HepG2 (cell line): ENCODE data around the gene TEAD3. TPM values are rescaled to one million over a fixed set of nuclear protein-coding genes. Genes with fewer than 3 reads are reported as not detected.

ENCODE experiments used
- AGO2 ChIP-seq: fragments of 200-400 bp; formaldehyde crosslinking; optimal IDR thresholded peaks from 2 replicates; pipeline ENCODE3; 2017; ENCODE audit warnings: mild to moderate bottlenecking, low read depth, low read length, moderate library complexity
- ATF6 ChIP-seq: sonication (generic); formaldehyde crosslinking; conservative IDR thresholded peaks from 2 replicates; pipeline ENCODE4 v1.4.0; 2020; ENCODE audit warnings: missing genetic modification reagents
- BCL6 ChIP-seq: IDR thresholded peaks from 2 replicates; pipeline ENCODE4 v1.6.1; 2016; ENCODE audit warnings: missing genetic modification reagents, missing compliant biosample characterization
- CEBPB ChIP-seq: IDR thresholded peaks from 2 replicates; pipeline ENCODE4 v1.6.1; 2011; ENCODE audit warnings: low read depth, low read length, improper control_type of control experiment, borderline replicate concordance
- CREB3 ChIP-seq: sonication (generic); formaldehyde crosslinking; IDR thresholded peaks from 2 replicates; pipeline ENCODE4 v1.5.0; 2020; ENCODE audit warnings: missing genetic modification reagents
- FOSL2 ChIP-seq: sonication (generic); formaldehyde crosslinking; IDR thresholded peaks from 2 replicates; pipeline ENCODE4 v1.4.0; 2020; ENCODE audit warnings: missing genetic modification reagents
- FOXA1 ChIP-seq, 2 experiments: fragments of 450-650 bp in 1 of 2; sonication (generic) in 1 of 2; formaldehyde crosslinking in 1 of 2; IDR thresholded peaks; 2 replicates each; pipeline versions ENCODE4 v1.4.0 to v1.6.1; 2016 to 2020; ENCODE audit warnings: missing genetic modification reagents in 1 of 2
- FOXP1 ChIP-seq, 2 experiments: fragments of 450-650 bp in 1 of 2; IDR thresholded peaks; 2 replicates each; pipeline ENCODE4 v1.6.1; 2017 to 2018; ENCODE audit warnings: antibody characterized with exemption in 1 of 2
- MLLT10 ChIP-seq: sonication (generic); formaldehyde crosslinking; IDR thresholded peaks from 2 replicates; pipeline ENCODE4 v1.4.0; 2020; ENCODE audit warnings: missing genetic modification reagents
- SMAD3 ChIP-seq: sonication (generic); formaldehyde crosslinking; IDR thresholded peaks from 2 replicates; pipeline ENCODE4 v1.4.0; 2020; ENCODE audit warnings: missing genetic modification reagents
- SUZ12 ChIP-seq: fragments of 150-350 bp; IDR thresholded peaks from 2 replicates; pipeline ENCODE4 v1.6.1; 2014; ENCODE audit warnings: low read depth, low read length
- TGIF2 ChIP-seq: IDR thresholded peaks from 2 replicates; pipeline ENCODE4 v1.6.1; 2016; ENCODE audit warnings: control low read depth, missing compliant biosample characterization
- THAP11 ChIP-seq: IDR thresholded peaks from 2 replicates; pipeline ENCODE4 v1.6.1; 2016; ENCODE audit warnings: missing biosample characterization, missing genetic modification reagents
- YEATS4 ChIP-seq: sonication (generic); formaldehyde crosslinking; IDR thresholded peaks from 2 replicates; pipeline ENCODE4 v1.4.0; 2020; ENCODE audit warnings: missing genetic modification reagents, borderline replicate concordance
- ZKSCAN8 ChIP-seq: IDR thresholded peaks from 2 replicates; pipeline ENCODE4 v1.6.1; 2016; ENCODE audit warnings: borderline replicate concordance, missing genetic modification reagents, missing compliant biosample characterization
- ZNF143 ChIP-seq: sonication (generic); formaldehyde crosslinking; IDR thresholded peaks from 2 replicates; pipeline ENCODE4 v1.4.0; 2020; ENCODE audit warnings: missing genetic modification reagents
- ZNF33A ChIP-seq: sonication (generic); formaldehyde crosslinking; IDR thresholded peaks from 2 replicates; pipeline ENCODE4 v1.5.1; 2020; ENCODE audit warnings: missing genetic modification reagents, mild to moderate bottlenecking, moderate library complexity, borderline replicate concordance
- ZNF354B ChIP-seq: sonication (generic); formaldehyde crosslinking; IDR thresholded peaks from 2 replicates; pipeline ENCODE4 v1.8.0; 2022; ENCODE audit warnings: mild to moderate bottlenecking, missing genetic modification reagents
- ZNF605 ChIP-seq: sonication (generic); formaldehyde crosslinking; IDR thresholded peaks from 2 replicates; pipeline ENCODE4 v1.8.0; 2022; ENCODE audit warnings: mild to moderate bottlenecking, missing genetic modification reagents
- ZNF781 ChIP-seq: sonication (generic); formaldehyde crosslinking; IDR thresholded peaks from 2 replicates; pipeline ENCODE4 v1.5.1; 2020; ENCODE audit warnings: borderline replicate concordance, mild to moderate bottlenecking, missing genetic modification reagents; ENCODE audit errors: not compliant biosample characterization
- ZSCAN20 ChIP-seq: sonication (generic); formaldehyde crosslinking; IDR thresholded peaks from 2 replicates; pipeline ENCODE4 v1.4.0; 2020; ENCODE audit warnings: missing genetic modification reagents, mild to moderate bottlenecking, borderline replicate concordance
- polyA plus RNA-seq, 8 experiments: library from polyadenylated mRNA; depleted of rRNA in 3 of 8; stranded (reverse) in 7 of 8; unstranded in 1 of 8; fragments of >200 nt; fragmentation: Illumina TruSeq in 4 of 8; extraction: Trizol in 4 of 8; gene quantifications; 2 replicates each; pipeline versions ENCODE4 v1.2.1 to v1.2.3, GENCODE V29; 2011 to 2016; ENCODE audit warnings: low read depth in 4 of 8, missing spikeins in 1 of 8, mixed read lengths in 1 of 8; ENCODE audit not compliant: insufficient read depth in 1 of 8
- total RNA-seq, 5 experiments: library from RNA; depleted of rRNA; stranded (reverse); fragments of >200 nt; fragmentation: Illumina TruSeq; extraction: Trizol; gene quantifications; 2 replicates each; pipeline ENCODE4 v1.2.3, GENCODE V29; 2016; ENCODE audit warnings: low read depth in 1 of 5
- TF ChIP-seq, protein P1 (sequence below): sonication (generic); formaldehyde crosslinking; IDR thresholded peaks from 2 replicates; pipeline ENCODE4 v1.4.0; 2020; ENCODE audit warnings: missing genetic modification reagents, borderline replicate concordance
- TF ChIP-seq, protein P2 (sequence below): sonication (generic); formaldehyde crosslinking; IDR thresholded peaks from 2 replicates; pipeline ENCODE4 v1.4.0; 2020; ENCODE audit warnings: mild to moderate bottlenecking, missing genetic modification reagents
- TF ChIP-seq, protein P3 (sequence below): sonication (generic); formaldehyde crosslinking; IDR thresholded peaks from 2 replicates; pipeline ENCODE4 v1.5.0; 2020; ENCODE audit warnings: mild to moderate bottlenecking, missing genetic modification reagents, moderate library complexity

Gene TEAD3
- total and polyA plus RNA-seq, 2 of the 13 experiments (the other 11 are each of a cell fraction or from before 2014, with no cell fraction given) = 15.1 to 16.5 TPM

DNA sequence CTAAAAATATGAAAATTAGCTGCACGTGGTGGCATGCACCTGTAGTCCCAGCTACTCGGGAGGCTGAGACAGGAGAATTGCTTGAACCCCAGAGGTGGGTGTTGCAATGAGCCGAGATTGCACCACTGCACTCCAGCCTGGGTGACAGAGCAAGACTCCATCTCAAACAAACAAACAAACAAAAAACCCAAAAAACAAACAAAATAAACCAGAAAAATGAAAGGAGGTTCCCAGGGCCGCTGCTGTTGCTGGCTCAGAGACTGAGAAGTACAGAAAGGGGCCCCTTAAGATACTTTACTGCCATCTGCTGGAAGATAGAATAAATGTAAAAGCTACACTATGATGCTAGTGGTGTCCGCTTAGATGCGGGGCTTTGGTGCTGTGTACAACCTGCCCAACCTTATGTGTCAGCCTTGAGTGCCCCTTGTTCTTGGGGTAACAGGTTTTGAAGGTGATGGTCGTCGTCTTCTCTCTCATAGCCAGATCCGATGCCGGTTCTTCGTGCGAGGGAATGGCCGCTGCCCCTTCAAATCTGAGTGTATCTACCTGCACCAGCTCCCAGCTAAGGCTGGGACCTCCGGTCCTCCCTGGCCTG lies 47.5 kb downstream of the TEAD3 start (continued):
- TF ChIP-seq, protein P1, sequence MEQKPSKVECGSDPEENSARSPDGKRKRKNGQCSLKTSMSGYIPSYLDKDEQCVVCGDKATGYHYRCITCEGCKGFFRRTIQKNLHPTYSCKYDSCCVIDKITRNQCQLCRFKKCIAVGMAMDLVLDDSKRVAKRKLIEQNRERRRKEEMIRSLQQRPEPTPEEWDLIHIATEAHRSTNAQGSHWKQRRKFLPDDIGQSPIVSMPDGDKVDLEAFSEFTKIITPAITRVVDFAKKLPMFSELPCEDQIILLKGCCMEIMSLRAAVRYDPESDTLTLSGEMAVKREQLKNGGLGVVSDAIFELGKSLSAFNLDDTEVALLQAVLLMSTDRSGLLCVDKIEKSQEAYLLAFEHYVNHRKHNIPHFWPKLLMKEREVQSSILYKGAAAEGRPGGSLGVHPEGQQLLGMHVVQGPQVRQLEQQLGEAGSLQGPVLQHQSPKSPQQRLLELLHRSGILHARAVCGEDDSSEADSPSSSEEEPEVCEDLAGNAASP (CRISPR knock-in tag) = 0 out of 2 replicates have a peak, but pooled peaks have one; percentile 30
- TF ChIP-seq SMAD3 (CRISPR knock-in tag) (0 out of 2 replicates have a peak, but pooled peaks have one; percentile 31), FOXA1 (IDR thresholded peaks at IDR 0.05) (no peak), FOXA1 (CRISPR knock-in tag; IDR thresholded peaks at IDR 0.05) (0 out of 2 replicates have a peak, but pooled peaks have one; percentile 25), ATF6 (CRISPR knock-in tag) (0 out of 2 replicates have a peak, but pooled peaks have one; percentile 62), FOSL2 (peak; percentile 48; the same call in 1 of the 2 replicates), FOXP1 (IDR thresholded peaks at IDR 0.05) (peak; percentile 14; the same call in 1 of the 2 replicates), FOXP1 (CRISPR knock-in tag; IDR thresholded peaks at IDR 0.05) (peak; percentile 68), BCL6 (CRISPR knock-in tag) (0 out of 2 replicates have a peak, but pooled peaks have one; percentile 9), ZNF605 (CRISPR knock-in tag) (peak; percentile 64; the same call in 1 of the 2 replicates), SUZ12 (no peak), AGO2 (no peak), TGIF2 (CRISPR knock-in tag) (no peak), ZNF354B (CRISPR knock-in tag) (no peak), CREB3 (CRISPR knock-in tag) (no peak), ZKSCAN8 (no peak; the same call in 1 of the 2 replicates), MLLT10 (CRISPR knock-in tag) (no peak), THAP11 (CRISPR knock-in tag) (peak; percentile 33; the same call in 1 of the 2 replicates), CEBPB (peak; percentile 50; the same call in 1 of the 2 replicates), ZNF143 (CRISPR knock-in tag) (no peak), ZNF781 (peak; percentile 39), YEATS4 (CRISPR knock-in tag) (no peak), ZSCAN20 (no peak), ZNF33A (CRISPR knock-in tag) (no peak)
- TF ChIP-seq, protein P2, sequence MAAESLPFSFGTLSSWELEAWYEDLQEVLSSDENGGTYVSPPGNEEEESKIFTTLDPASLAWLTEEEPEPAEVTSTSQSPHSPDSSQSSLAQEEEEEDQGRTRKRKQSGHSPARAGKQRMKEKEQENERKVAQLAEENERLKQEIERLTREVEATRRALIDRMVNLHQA = no peak
- TF ChIP-seq, protein P3, sequence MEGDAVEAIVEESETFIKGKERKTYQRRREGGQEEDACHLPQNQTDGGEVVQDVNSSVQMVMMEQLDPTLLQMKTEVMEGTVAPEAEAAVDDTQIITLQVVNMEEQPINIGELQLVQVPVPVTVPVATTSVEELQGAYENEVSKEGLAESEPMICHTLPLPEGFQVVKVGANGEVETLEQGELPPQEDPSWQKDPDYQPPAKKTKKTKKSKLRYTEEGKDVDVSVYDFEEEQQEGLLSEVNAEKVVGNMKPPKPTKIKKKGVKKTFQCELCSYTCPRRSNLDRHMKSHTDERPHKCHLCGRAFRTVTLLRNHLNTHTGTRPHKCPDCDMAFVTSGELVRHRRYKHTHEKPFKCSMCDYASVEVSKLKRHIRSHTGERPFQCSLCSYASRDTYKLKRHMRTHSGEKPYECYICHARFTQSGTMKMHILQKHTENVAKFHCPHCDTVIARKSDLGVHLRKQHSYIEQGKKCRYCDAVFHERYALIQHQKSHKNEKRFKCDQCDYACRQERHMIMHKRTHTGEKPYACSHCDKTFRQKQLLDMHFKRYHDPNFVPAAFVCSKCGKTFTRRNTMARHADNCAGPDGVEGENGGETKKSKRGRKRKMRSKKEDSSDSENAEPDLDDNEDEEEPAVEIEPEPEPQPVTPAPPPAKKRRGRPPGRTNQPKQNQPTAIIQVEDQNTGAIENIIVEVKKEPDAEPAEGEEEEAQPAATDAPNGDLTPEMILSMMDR (CRISPR knock-in tag) = peak; percentile 90
